ENCODE measurements around the gene SLC35G6.

Gene SLC35G6

GRCh38 chr17:7530023-7530900 is 49.0 kb downstream of the SLC35G6 start:
- no peak for TF ChIP-seq CTCF (IDR thresholded peaks at IDR 0.05; ENCODE audit: insufficient read depth, missing control alignments)
- DNase-seq (ENCODE audit: insufficient read length, low spot score) (no peak), FAIRE-seq (no peak)
